Tibial nerve (tissue), 4 donors: ENCODE data around the gene PIR. TPM values are rescaled to one million over a fixed set of nuclear protein-coding genes. Genes with fewer than 3 reads are reported as not detected.

Source experiments
- DNase-seq, 2 donors: peaks; one replicate each; pipeline ENCODE4 v3.0.0-alpha.2; 2019; ENCODE audit warnings: low spot score in 2 of 2
- H3K27ac ChIP-seq, 4 donors: fragments of 200-600 bp; sonication (generic) in 3 of 4; one replicate each; pipeline ENCODE4 v1.5.1; 2017 to 2019; ENCODE audit warnings: mild to moderate bottlenecking in 1 of 4
- H3K27me3 ChIP-seq, 2 donors: fragments of 200-600 bp; sonication (generic) in 1 of 2; one replicate each; pipeline versions ENCODE4 v1.5.1 to v1.6.0; 2017 to 2019
- H3K36me3 ChIP-seq, 3 donors: fragments of 200-600 bp; sonication (generic); one replicate each; pipeline ENCODE4 v1.5.1; 2018 to 2019
- H3K4me1 ChIP-seq, 4 donors: fragments of 200-600 bp; sonication (generic) in 3 of 4; one replicate each; pipeline ENCODE4 v1.5.1; 2017 to 2019
- H3K4me3 ChIP-seq, 4 donors: fragments of 200-600 bp; sonication (generic) in 3 of 4; one replicate each; pipeline ENCODE4 v1.5.1; 2017 to 2019; ENCODE audit warnings: mild to moderate bottlenecking in 1 of 4, moderate library complexity in 1 of 4
- H3K9me3 ChIP-seq, 4 donors: fragments of 200-600 bp; sonication (generic) in 3 of 4; one replicate each; pipeline ENCODE4 v1.5.1; 2017 to 2019
- EP300 ChIP-seq, 2 donors: sonication (generic); formaldehyde crosslinking; IDR thresholded peaks; one replicate each; pipeline ENCODE4 v1.6.1; 2017; ENCODE audit warnings: antibody characterized with exemption in 2 of 2, mild to moderate bottlenecking in 1 of 2
- POLR2A ChIP-seq, 2 donors: fragments of 450-650 bp; IDR thresholded peaks; one replicate each; pipeline ENCODE4 v1.6.1; 2017; ENCODE audit warnings: antibody characterized with exemption in 2 of 2, mild to moderate bottlenecking in 2 of 2, moderate library complexity in 2 of 2
- WGBS, 2 donors: methylation state at CpG; one replicate each; pipeline ENCODE4 v1.1.5; 2018; 5-methylcytosine and 5-hydroxymethylcytosine counted together
- total RNA-seq, 4 donors: library from RNA; depleted of rRNA; stranded (reverse); fragments of >200 nt; gene quantifications; one replicate each; pipeline ENCODE4 v1.1.0, GENCODE V29; 2016
- TF ChIP-seq, protein P1 (sequence below), 5 experiments: fragments of 200-600 bp in 3 of 5; fragments of 450-650 bp in 2 of 5; sonication (generic) in 3 of 5; IDR thresholded peaks; one replicate each; pipeline ENCODE4 v1.5.1; 2016 to 2019; ENCODE audit warnings: antibody characterized with exemption in 5 of 5, mild to moderate bottlenecking in 3 of 5, moderate library complexity in 2 of 5

Gene PIR
- total RNA-seq, 4 donors from 2014 or later: 10.6 to 27.6 (median 23.4) TPM

DNA sequence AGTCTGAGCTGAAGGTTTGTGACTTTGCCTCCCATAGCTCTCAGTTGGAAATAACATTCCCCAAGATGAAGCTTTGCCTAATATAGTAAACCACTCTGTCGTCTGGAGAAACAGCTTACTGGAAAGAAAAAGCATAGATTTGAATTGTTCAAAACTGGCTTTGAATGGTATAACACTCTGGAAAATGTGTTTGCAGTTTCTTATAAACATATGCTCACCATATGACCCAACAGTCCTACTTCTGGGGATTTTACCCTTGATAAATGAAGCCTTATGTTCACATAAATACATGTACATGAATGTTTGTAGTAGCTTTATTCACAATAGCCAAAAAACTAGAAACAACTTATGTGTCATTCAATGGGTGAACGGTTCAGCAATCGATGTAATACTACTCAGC, 119.2 kb downstream of the PIR start:
- Histone ChIP-seq H3K4me3 (no peak overlapping the region), H3K27me3 (peaks cover 0 to 3% of the 10 kb centered on the region in 2 donors), H3K4me1 (no peaks in the 10 kb centered on the region), H3K9me3 (no peaks in the 10 kb centered on the region), H3K36me3 (no peaks in the 10 kb centered on the region), H3K27ac (no peak overlapping the region)
- TF ChIP-seq EP300 (IDR thresholded peaks at IDR 0.05) (no peak), POLR2A (IDR thresholded peaks at IDR 0.05) (no peak)
- TF ChIP-seq, protein P1, sequence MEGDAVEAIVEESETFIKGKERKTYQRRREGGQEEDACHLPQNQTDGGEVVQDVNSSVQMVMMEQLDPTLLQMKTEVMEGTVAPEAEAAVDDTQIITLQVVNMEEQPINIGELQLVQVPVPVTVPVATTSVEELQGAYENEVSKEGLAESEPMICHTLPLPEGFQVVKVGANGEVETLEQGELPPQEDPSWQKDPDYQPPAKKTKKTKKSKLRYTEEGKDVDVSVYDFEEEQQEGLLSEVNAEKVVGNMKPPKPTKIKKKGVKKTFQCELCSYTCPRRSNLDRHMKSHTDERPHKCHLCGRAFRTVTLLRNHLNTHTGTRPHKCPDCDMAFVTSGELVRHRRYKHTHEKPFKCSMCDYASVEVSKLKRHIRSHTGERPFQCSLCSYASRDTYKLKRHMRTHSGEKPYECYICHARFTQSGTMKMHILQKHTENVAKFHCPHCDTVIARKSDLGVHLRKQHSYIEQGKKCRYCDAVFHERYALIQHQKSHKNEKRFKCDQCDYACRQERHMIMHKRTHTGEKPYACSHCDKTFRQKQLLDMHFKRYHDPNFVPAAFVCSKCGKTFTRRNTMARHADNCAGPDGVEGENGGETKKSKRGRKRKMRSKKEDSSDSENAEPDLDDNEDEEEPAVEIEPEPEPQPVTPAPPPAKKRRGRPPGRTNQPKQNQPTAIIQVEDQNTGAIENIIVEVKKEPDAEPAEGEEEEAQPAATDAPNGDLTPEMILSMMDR (IDR thresholded peaks at IDR 0.05): no peak
- DNase-seq: no peak
- 50 to 61% methylated on average over 3 of the region's 3 CpGs for WGBS, 2 donors

DNA sequence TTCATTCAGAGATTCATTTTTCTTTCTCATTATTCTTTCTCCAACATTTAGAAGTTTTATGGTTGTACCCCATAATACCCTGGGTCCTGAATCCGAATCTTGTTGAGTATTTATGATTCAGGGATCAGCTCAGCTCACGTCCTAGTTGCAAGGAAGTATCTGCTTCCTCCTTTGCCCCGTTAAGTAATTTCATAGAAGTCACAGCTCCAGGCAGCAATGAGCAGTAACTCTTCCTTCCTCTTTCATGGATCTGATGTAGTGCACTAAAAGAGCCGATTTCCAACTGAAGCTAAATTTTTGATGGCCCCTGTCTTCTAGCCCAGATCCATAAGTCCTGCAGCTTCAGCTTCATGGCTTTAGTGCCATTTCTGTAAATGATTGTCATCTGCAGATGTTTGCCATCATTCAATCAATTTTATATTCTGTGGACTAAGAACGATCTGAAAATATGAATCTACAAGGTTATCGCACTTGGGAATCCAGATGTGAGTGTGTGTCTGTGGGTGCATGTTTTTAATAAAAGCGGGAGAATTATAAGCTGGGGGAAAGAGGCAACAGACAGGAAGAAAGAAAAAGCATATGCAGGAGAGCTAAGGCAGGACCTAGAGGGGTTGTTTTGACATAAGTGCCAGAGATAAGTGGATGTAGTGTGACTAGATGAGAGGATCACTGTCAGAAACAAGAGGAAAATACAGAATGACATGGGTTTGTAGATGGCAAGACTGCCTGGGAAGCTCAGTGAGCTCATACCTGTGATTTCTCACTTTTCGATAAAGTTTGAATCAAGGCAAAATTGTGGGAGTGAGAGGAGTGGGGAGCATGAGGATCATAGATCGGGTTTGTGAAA, 126.4 kb downstream of the PIR start:
- WGBS, 2 donors: 71 to 78% methylated on average over 9 of the region's 9 CpGs
- Histone ChIP-seq H3K27me3 (peaks cover 0 to under 1% of the 10 kb centered on the region in 2 donors), H3K27ac (no peak overlapping the region), H3K36me3 (no peaks in the 10 kb centered on the region), H3K4me1 (no peaks in the 10 kb centered on the region), H3K9me3 (no peaks in the 10 kb centered on the region), H3K4me3 (no peak overlapping the region)
- DNase-seq: no peak
- no peak for TF ChIP-seq EP300 (IDR thresholded peaks at IDR 0.05)
- TF ChIP-seq, protein P1 (IDR thresholded peaks at IDR 0.05): no peak
- no peak for TF ChIP-seq POLR2A (IDR thresholded peaks at IDR 0.05)

DNA sequence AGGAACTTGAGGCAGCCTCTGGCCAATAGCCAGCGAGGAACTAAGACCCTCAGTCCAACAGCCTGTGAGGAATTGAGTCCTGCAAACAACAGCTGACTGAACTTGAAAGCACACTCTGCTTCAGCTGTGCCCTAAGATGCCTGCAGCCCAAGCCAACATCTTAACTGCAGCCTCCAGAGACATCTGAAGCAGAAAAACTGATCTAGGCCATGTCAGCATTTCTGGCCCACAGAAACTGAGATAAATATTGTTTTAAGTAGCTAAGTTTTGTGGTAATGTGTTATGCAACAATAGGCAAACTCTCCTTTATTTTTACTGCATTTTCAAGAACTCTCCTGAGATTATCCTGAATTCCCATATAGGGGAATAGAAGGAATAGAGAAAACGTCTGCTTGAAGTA, 133.4 kb downstream of the PIR start:
- Histone ChIP-seq H3K27ac (no peak overlapping the region), H3K4me1 (no peaks in the 10 kb centered on the region), H3K36me3 (no peaks in the 10 kb centered on the region), H3K27me3 (no peaks in the 10 kb centered on the region), H3K9me3 (no peaks in the 10 kb centered on the region), H3K4me3 (no peak overlapping the region)
- WGBS, 2 donors: 61 to 69% methylated on average over 2 of the region's 2 CpGs
- no peak for DNase-seq
- no peak for TF ChIP-seq EP300 (IDR thresholded peaks at IDR 0.05)

DNA sequence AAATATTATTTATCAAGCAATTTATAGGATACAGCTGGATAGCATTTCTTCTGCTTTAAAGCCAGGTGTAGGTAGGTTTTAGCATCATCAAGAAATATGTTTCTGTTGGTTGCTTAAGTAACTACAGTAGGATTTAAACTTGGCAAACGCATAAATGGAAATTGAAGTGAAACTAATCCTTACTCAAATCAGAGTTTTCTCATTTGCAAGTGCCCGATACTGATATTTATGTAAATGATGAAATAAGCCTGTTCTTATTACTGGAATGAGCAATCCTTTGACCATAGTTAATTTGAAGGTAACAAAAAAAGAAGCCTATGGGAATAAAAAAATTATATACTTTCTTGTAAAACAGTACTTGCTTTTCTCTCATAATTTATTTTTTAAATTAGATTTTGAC, 134.6 kb downstream of the PIR start:
- 77 to 88% methylated on average over 2 of the region's 2 CpGs for WGBS, 2 donors
- no peaks in the 10 kb centered on the region for H3K9me3 ChIP-seq
- H3K27ac ChIP-seq: no peak overlapping the region
- H3K36me3 ChIP-seq: no peaks in the 10 kb centered on the region
- TF ChIP-seq, protein P1 (IDR thresholded peaks at IDR 0.05): no peak
- TF ChIP-seq POLR2A (IDR thresholded peaks at IDR 0.05) (no peak), EP300 (IDR thresholded peaks at IDR 0.05) (no peak)
- no peak for DNase-seq
- no peaks in the 10 kb centered on the region for H3K27me3 ChIP-seq
- H3K4me3 ChIP-seq: no peak overlapping the region
- H3K4me1 ChIP-seq: no peaks in the 10 kb centered on the region

DNA sequence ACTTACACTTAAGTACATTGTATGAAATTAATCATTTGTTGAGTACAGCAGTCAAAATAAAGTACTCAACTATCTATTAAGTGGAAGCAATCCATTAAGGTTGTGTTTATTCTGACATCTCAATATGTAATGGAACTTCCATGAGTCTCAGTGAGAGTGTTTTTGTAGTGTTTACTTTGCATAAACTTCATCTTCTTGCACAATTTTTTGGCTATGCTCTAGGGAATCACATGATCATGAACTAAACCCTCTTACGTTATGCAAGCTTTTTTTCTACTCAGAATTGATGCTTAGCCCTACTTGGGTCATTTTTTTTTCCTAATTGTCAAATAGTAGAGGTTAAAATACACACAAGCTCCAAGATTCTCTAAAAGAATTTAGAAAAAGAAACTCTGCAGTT, 136.7 kb downstream of the PIR start:
- peak in 1 of 2 donors; percentile 44 for DNase-seq
- Histone ChIP-seq H3K9me3 (no peaks in the 10 kb centered on the region), H3K4me3 (no peak overlapping the region), H3K27me3 (no peaks in the 10 kb centered on the region), H3K36me3 (no peaks in the 10 kb centered on the region), H3K4me1 (no peaks in the 10 kb centered on the region), H3K27ac (peak overlapping the region in 2 of 4 donors; percentile 44 to 49)
- 13 to 39% methylated on average over 1 of the region's 1 CpG for WGBS, 2 donors
- TF ChIP-seq POLR2A (IDR thresholded peaks at IDR 0.05) (no peak), EP300 (IDR thresholded peaks at IDR 0.05) (peak; percentile 84 to 85)
- TF ChIP-seq, protein P1 (IDR thresholded peaks at IDR 0.05): no peak
